Fibroblast of lung (primary cell): ENCODE data around the gene SPECC1L. TPM values are rescaled to one million over a fixed set of nuclear protein-coding genes. Genes with fewer than 3 reads are reported as not detected.

ENCODE experiments used
- DNase-seq, 2 donors: peaks; one replicate each; pipeline versions ENCODE4 v3.0.0 to v3.0.0-alpha.2; 2010; ENCODE audit warnings: low read depth in 2 of 2
- H2AFZ ChIP-seq: 2 replicates; pipeline ENCODE4 v1.5.1; 2012; ENCODE audit warnings: low read length, control low read depth, inconsistent platforms
- H3K27ac ChIP-seq: 2 replicates; pipeline ENCODE4 v1.5.1; 2011; ENCODE audit warnings: low read length, control low read depth; ENCODE audit not compliant: insufficient read depth
- H3K27me3 ChIP-seq: 2 replicates; pipeline ENCODE4 v1.5.1; 2011; ENCODE audit warnings: mild to moderate bottlenecking, low read length; ENCODE audit not compliant: control insufficient read depth, insufficient read depth
- H3K36me3 ChIP-seq: 2 replicates; pipeline ENCODE4 v1.5.1; 2011; ENCODE audit warnings: low read length; ENCODE audit not compliant: control insufficient read depth, insufficient read depth
- H3K4me1 ChIP-seq: 2 replicates; pipeline ENCODE4 v1.5.1; 2011; ENCODE audit warnings: low read length; ENCODE audit not compliant: control insufficient read depth, insufficient read depth; ENCODE audit errors: extremely low read depth
- H3K4me2 ChIP-seq: 2 replicates; pipeline ENCODE4 v1.5.1; 2011; ENCODE audit warnings: low read length, control low read depth; ENCODE audit not compliant: insufficient read depth; ENCODE audit errors: extremely low read depth
- H3K4me3 ChIP-seq, 4 experiments: fragments of 200-600 bp in 1 of 4; sonication (generic) in 1 of 4; replicated peaks in 1 of 4; 2 replicates each; pipeline ENCODE4 v1.5.1; 2011 to 2016; ENCODE audit warnings: low read length in 4 of 4, low read depth in 3 of 4, mild to moderate bottlenecking in 3 of 4, control low read depth in 2 of 4, inconsistent platforms in 1 of 4, mixed read lengths in 1 of 4; ENCODE audit not compliant: insufficient read depth in 1 of 4; ENCODE audit errors: control extremely low read depth in 1 of 4
- H3K79me2 ChIP-seq: 2 replicates; pipeline ENCODE4 v1.5.1; 2012; ENCODE audit warnings: mild to moderate bottlenecking, low read length, inconsistent platforms; ENCODE audit not compliant: control insufficient read depth, insufficient read depth
- H3K9ac ChIP-seq: 2 replicates; pipeline ENCODE4 v1.5.1; 2011; ENCODE audit warnings: mild to moderate bottlenecking, low read length, control low read depth; ENCODE audit not compliant: insufficient read depth
- H3K9me3 ChIP-seq: 2 replicates; pipeline ENCODE4 v1.5.1; 2012; ENCODE audit warnings: low read depth, low read length; ENCODE audit not compliant: control insufficient read depth, insufficient read depth
- H4K20me1 ChIP-seq: 2 replicates; pipeline ENCODE4 v1.5.1; 2011; ENCODE audit warnings: low read length; ENCODE audit not compliant: control insufficient read depth, insufficient read depth; ENCODE audit errors: extremely low read depth
- EZH2 ChIP-seq: IDR thresholded peaks from 2 replicates; pipeline ENCODE4 v1.5.1; 2012; ENCODE audit warnings: low read length, control low read depth, mild to moderate bottlenecking; ENCODE audit errors: missing control alignments
- polyA plus RNA-seq, 2 donors: library from polyadenylated mRNA; depleted of rRNA in 1 of 2; stranded (reverse) in 1 of 2; unstranded in 1 of 2; fragments of >200 nt; gene quantifications; 2 replicates each; pipeline ENCODE4 v1.2.1, GENCODE V29; 2011 to 2012; ENCODE audit warnings: missing spikeins in 1 of 2
- total RNA-seq: library from RNA; depleted of rRNA; stranded (reverse); fragments of >200 nt; gene quantifications from 2 replicates; pipeline ENCODE4 v1.2.1, GENCODE V29; 2014
- TF ChIP-seq, protein P1 (sequence below), 2 donors: IDR thresholded peaks in 1 of 2; conservative IDR thresholded peaks in 1 of 2; 1 replicate in 1 of 2; 2 replicates in 1 of 2; pipeline ENCODE4 v1.5.1; 2011 to 2012; ENCODE audit warnings: low read length in 2 of 2, control low read depth in 1 of 2, inconsistent platforms in 1 of 2, low read depth in 1 of 2, mild to moderate bottlenecking in 1 of 2

Gene SPECC1L
- total and polyA plus RNA-seq, 2 donors (not counting 1 experiment from before 2014, with no cell fraction given): 40.3 to 46.2 TPM

DNA sequence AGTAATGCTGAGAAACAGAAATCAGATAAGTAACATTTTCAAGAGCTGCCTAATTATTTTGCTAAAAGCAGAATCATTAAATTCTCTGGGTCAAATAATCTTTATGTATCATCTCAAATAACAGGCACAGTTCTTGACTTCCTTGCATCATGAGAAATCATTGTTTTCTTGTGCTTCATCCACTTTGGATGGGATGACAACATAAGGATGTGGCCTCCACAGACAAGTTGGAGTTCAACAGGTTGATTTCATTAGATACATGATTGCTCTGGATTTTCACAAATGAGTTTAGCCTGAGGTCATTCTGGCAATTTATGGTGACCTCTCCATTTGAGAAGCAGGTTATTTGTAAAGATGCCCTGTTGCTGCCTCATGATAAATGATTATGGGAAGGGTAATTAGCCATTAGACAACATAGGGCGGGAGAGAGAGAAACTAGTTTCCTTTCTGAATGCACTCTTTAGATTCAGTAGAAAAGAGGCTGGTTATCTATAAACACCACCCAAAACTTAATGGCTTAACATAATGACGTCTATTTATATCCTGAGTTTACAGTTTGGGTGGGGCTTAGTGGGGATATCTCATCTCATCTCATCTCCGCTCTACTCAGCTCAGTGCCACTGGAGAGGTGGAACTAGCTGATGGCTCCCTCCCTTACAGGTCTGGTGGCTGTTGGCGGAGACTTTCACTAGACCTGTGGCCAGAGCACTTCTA lies 121.7 kb downstream of the SPECC1L start:
- Histone ChIP-seq H3K79me2 (no peaks in the 10 kb centered on the region), H3K4me1 (peaks cover 8% of the 10 kb centered on the region), H3K9ac (no peak overlapping the region), H3K27ac (no peak overlapping the region), H3K9me3 (no peaks in the 10 kb centered on the region), H3K4me2 (no peak overlapping the region), H2AFZ (no peak overlapping the region), H4K20me1 (no peaks in the 10 kb centered on the region), H3K36me3 (no peaks in the 10 kb centered on the region), H3K4me3 (no peak overlapping the region), H3K27me3 (no peaks in the 10 kb centered on the region)
- no peak for DNase-seq
- TF ChIP-seq EZH2: no peak
- TF ChIP-seq, protein P1, sequence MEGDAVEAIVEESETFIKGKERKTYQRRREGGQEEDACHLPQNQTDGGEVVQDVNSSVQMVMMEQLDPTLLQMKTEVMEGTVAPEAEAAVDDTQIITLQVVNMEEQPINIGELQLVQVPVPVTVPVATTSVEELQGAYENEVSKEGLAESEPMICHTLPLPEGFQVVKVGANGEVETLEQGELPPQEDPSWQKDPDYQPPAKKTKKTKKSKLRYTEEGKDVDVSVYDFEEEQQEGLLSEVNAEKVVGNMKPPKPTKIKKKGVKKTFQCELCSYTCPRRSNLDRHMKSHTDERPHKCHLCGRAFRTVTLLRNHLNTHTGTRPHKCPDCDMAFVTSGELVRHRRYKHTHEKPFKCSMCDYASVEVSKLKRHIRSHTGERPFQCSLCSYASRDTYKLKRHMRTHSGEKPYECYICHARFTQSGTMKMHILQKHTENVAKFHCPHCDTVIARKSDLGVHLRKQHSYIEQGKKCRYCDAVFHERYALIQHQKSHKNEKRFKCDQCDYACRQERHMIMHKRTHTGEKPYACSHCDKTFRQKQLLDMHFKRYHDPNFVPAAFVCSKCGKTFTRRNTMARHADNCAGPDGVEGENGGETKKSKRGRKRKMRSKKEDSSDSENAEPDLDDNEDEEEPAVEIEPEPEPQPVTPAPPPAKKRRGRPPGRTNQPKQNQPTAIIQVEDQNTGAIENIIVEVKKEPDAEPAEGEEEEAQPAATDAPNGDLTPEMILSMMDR (conservative IDR thresholded peaks at IDR 0.05 in 1 of 2, IDR thresholded peaks at IDR 0.05 in 1 of 2; ENCODE audit: low read depth in 1 of 2, low read length in 2 of 2): no peak

DNA sequence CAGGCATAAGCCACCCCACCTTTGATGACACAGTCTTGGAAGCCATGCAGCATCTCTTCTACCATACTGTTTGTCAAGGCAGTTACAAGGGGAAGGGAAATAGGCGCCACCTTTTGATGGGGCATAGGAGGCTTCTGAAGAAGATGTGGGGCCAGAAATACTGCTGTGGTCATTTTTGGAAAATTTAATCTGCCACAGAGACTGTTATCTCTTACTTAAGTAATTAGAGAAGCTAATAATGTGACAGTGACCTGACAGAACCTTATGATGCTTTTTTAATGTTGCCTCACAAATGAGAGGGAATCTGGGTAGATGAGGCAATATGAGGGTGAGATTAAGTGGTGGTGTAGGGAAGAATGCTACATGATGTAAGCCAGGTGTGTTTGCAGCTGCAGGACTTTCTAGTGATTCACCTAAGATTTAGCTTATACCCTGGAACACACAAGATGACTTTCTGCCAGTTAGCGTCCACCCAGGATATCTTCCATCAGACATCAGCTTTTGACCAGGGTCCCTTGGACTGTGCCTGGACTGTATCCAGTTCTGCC lies 122.5 kb downstream of the SPECC1L start:
- H4K20me1 ChIP-seq: no peaks in the 10 kb centered on the region
- H3K4me3 ChIP-seq: no peak overlapping the region
- no peak overlapping the region for H2AFZ ChIP-seq
- no peaks in the 10 kb centered on the region for H3K9me3 ChIP-seq
- H3K27me3 ChIP-seq: no peaks in the 10 kb centered on the region
- no peaks in the 10 kb centered on the region for H3K79me2 ChIP-seq
- H3K4me2 ChIP-seq: no peak overlapping the region
- DNase-seq: no peak
- H3K9ac ChIP-seq: no peak overlapping the region
- peaks cover 2% of the 10 kb centered on the region for H3K36me3 ChIP-seq
- no peak overlapping the region for H3K27ac ChIP-seq
- TF ChIP-seq, protein P1 (conservative IDR thresholded peaks at IDR 0.05 in 1 of 2, IDR thresholded peaks at IDR 0.05 in 1 of 2; ENCODE audit: low read depth in 1 of 2, low read length in 2 of 2): no peak
- TF ChIP-seq EZH2: no peak
- peaks cover 10% of the 10 kb centered on the region for H3K4me1 ChIP-seq

DNA sequence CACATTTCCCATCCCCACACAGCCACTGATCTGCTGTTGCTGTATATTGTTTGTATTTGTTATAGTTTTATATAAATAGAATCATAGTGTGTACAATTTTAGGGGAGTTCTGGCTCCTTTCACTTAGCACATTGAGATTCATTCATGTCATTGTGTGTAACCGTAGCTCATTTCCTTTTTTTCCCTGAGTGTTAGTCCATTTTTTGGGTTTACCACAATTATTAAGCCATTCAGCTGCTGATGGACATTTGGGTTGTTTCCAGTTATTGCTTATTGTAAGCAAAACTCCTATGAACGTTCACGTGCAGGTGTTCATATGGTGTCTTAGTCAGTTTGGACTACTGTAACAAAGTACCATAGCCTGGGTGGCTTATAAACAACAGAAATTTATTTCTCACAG lies 123.2 kb downstream of the SPECC1L start:
- no peaks in the 10 kb centered on the region for H4K20me1 ChIP-seq
- H3K36me3 ChIP-seq: peaks cover 2% of the 10 kb centered on the region
- no peaks in the 10 kb centered on the region for H3K27me3 ChIP-seq
- no peak for TF ChIP-seq EZH2
- TF ChIP-seq, protein P1 (conservative IDR thresholded peaks at IDR 0.05 in 1 of 2, IDR thresholded peaks at IDR 0.05 in 1 of 2; ENCODE audit: low read depth in 1 of 2, low read length in 2 of 2): no peak
- H3K79me2 ChIP-seq: no peaks in the 10 kb centered on the region
- no peak overlapping the region for H3K27ac ChIP-seq
- no peaks in the 10 kb centered on the region for H3K9me3 ChIP-seq
- no peak for DNase-seq
- H3K4me1 ChIP-seq: peaks cover 11% of the 10 kb centered on the region
- no peak overlapping the region for H2AFZ ChIP-seq
- no peak overlapping the region for H3K9ac ChIP-seq
- no peak overlapping the region for H3K4me2 ChIP-seq
- H3K4me3 ChIP-seq: no peak overlapping the region
